Mesenchymal stem cell (in vitro differentiated cells and primary cell): ENCODE results near the gene MNT.

Experiments used
- DNase-seq: peaks from one replicate; pipeline ENCODE4 v3.0.0-alpha.2; 2013
- H2AFZ ChIP-seq: one replicate; pipeline ENCODE4 v1.6.1; 2013; ENCODE audit warnings: low read depth, mild to moderate bottlenecking, control low read depth, inconsistent platforms, low read length, moderate library complexity
- H2AK5ac ChIP-seq: 2 replicates; pipeline ENCODE4 v1.6.1; 2013; ENCODE audit warnings: low read length, moderate library complexity, mild to moderate bottlenecking, inconsistent platforms; ENCODE audit not compliant: severe bottlenecking
- H2BK120ac ChIP-seq: one replicate; pipeline ENCODE4 v1.6.1; 2013; ENCODE audit warnings: low read depth, mild to moderate bottlenecking, inconsistent platforms, low read length, moderate library complexity
- H2BK12ac ChIP-seq, 2 experiments: one replicate each; pipeline ENCODE4 v1.6.1; 2013; ENCODE audit warnings: inconsistent platforms in 2 of 2, low read length in 2 of 2, mild to moderate bottlenecking in 2 of 2, moderate library complexity in 2 of 2, control low read depth in 1 of 2
- H2BK15ac ChIP-seq: one replicate; pipeline ENCODE4 v1.6.1; 2013; ENCODE audit warnings: mild to moderate bottlenecking, low read depth, inconsistent platforms; ENCODE audit not compliant: poor library complexity, severe bottlenecking
- H2BK5ac ChIP-seq: 2 replicates; pipeline ENCODE4 v1.6.1; 2013; ENCODE audit warnings: low read depth, mild to moderate bottlenecking, low read length, control low read depth, inconsistent platforms; ENCODE audit not compliant: poor library complexity, severe bottlenecking
- H3K14ac ChIP-seq, 2 experiments: one replicate each; pipeline ENCODE4 v1.6.1; 2013; ENCODE audit warnings: inconsistent platforms in 2 of 2, low read length in 2 of 2, control low read depth in 1 of 2, mild to moderate bottlenecking in 1 of 2, moderate library complexity in 1 of 2
- H3K18ac ChIP-seq, 2 experiments: one replicate each; pipeline ENCODE4 v1.6.1; 2013; ENCODE audit warnings: inconsistent platforms in 2 of 2, low read length in 2 of 2, control low read depth in 1 of 2, low read depth in 1 of 2, mild to moderate bottlenecking in 1 of 2
- H3K23ac ChIP-seq, 2 experiments: one replicate each; pipeline ENCODE4 v1.6.1; 2013; ENCODE audit warnings: inconsistent platforms in 2 of 2, low read length in 2 of 2, mild to moderate bottlenecking in 2 of 2, moderate library complexity in 2 of 2, control low read depth in 1 of 2
- H3K27ac ChIP-seq: 2 replicates; pipeline ENCODE4 v1.5.1; 2013; ENCODE audit warnings: mild to moderate bottlenecking, moderate library complexity, low read length, control low read depth, inconsistent platforms; ENCODE audit not compliant: poor library complexity, severe bottlenecking
- H3K27me3 ChIP-seq, 2 experiments: 2 replicates each; pipeline versions ENCODE4 v1.6.1 to v1.7.0; 2013; ENCODE audit warnings: low read length in 2 of 2, mild to moderate bottlenecking in 2 of 2, moderate library complexity in 2 of 2, control low read depth in 1 of 2, inconsistent platforms in 1 of 2; ENCODE audit not compliant: control insufficient read depth in 1 of 2, insufficient read depth in 1 of 2
- H3K36me3 ChIP-seq, 2 experiments: 2 replicates each; pipeline versions ENCODE4 v1.6.1 to v1.7.0; 2013; ENCODE audit warnings: low read length in 2 of 2, control low read depth in 1 of 2, inconsistent platforms in 1 of 2, low read depth in 1 of 2, mild to moderate bottlenecking in 1 of 2; ENCODE audit not compliant: insufficient read depth in 2 of 2, control insufficient read depth in 1 of 2
- H3K4ac ChIP-seq, 2 experiments: one replicate each; pipeline ENCODE4 v1.6.1; 2013; ENCODE audit warnings: inconsistent platforms in 2 of 2, low read length in 2 of 2, mild to moderate bottlenecking in 2 of 2, moderate library complexity in 2 of 2, control low read depth in 1 of 2, low read depth in 1 of 2
- H3K4me1 ChIP-seq: 2 replicates; pipeline ENCODE4 v1.6.1; 2013; ENCODE audit warnings: low read depth, low read length, control low read depth; ENCODE audit not compliant: control insufficient read depth, insufficient read depth
- H3K4me2 ChIP-seq: 2 replicates; pipeline ENCODE4 v1.6.1; 2013; ENCODE audit warnings: low read length, mild to moderate bottlenecking, inconsistent platforms; ENCODE audit not compliant: poor library complexity, severe bottlenecking
- H3K4me3 ChIP-seq, 2 experiments: 2 replicates each; pipeline versions ENCODE4 v1.5.1 to v1.7.0; 2013; ENCODE audit warnings: low read length in 2 of 2, mild to moderate bottlenecking in 2 of 2, control low read depth in 1 of 2, low read depth in 1 of 2; ENCODE audit not compliant: insufficient read depth in 1 of 2
- H3K79me1 ChIP-seq: replicated peaks from 2 replicates; pipeline ENCODE4 v1.6.1; 2013; ENCODE audit warnings: mild to moderate bottlenecking, control low read depth, low read length, inconsistent platforms; ENCODE audit not compliant: poor library complexity, severe bottlenecking
- H3K9ac ChIP-seq: 2 replicates; pipeline ENCODE4 v1.7.0; 2013; ENCODE audit warnings: mild to moderate bottlenecking, low read length, moderate library complexity
- H3K9me3 ChIP-seq: 2 replicates; pipeline ENCODE4 v1.7.0; 2013; ENCODE audit warnings: mild to moderate bottlenecking, low read length; ENCODE audit not compliant: control insufficient read depth
- H4K8ac ChIP-seq: one replicate; pipeline ENCODE4 v1.6.1; 2013; ENCODE audit warnings: inconsistent platforms, mild to moderate bottlenecking, low read length, moderate library complexity
- H4K91ac ChIP-seq: one replicate; pipeline ENCODE4 v1.6.1; 2013; ENCODE audit warnings: mild to moderate bottlenecking, low read length, inconsistent platforms
- WGBS: methylation state at CpG from one replicate; pipeline ENCODE4 v1.1.7; 2013; ENCODE audit warnings: mixed read lengths; 5-methylcytosine and 5-hydroxymethylcytosine counted together

The MNT gene

DNA sequence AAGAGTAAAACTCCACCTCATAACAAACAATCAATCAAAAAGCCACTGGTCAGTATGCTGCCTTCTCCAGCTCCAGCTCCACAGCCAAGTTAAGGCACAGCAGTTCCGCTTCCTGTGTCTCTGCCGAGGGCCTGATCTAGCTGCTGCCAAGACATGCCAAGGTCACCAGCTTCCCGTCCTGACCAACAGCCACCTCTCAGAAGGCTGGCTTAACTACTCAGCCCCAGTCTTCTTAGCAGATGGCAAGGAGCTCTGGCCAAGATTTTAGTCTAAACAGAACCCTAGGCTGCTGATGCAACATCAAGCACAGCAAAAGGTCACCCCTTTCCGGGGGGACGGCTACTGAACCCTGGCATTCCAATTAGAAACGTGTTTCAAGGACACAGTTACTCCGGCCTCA lies 17.7 kb upstream of the MNT start:
- H2BK15ac ChIP-seq, result no peak overlapping the region

DNA sequence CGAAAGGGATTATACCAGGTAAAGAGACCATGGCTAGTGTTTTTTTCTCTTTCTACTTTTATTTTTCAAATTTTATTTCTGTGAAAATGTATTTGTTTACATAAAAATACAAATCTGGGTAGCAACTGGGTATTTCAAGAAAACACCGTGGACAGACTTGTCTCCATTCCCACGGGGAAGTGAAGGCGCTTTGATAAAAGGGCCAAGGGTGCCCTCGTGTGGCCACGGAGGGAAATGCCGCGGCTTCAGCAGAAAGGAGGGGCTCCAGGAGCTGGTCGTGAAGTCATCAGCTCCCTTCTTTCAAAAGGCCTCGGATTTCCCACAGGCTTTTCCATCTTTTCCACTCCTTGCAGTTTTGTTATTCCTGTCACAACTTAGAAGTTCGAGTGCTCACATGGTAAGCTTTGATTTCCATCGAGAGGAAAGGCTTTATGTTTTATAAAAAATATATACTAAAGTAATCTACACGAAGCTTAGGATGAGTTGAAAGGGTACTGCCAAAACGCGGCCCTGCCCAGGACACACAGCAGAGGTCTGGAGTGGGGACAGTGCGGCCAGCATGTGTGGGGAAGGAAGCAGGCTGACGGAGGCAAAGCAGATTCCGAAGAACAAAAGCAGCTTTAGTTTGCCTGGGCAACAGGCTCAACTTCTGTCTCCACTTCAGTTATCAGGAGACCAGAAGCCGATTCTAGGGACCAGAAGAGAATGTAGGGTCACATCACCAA lies 15.3 kb upstream of the MNT start:
- no peak overlapping the region for H3K27ac ChIP-seq
- H2AK5ac ChIP-seq, result no peak overlapping the region
- peaks cover 33 to 38% of the 10 kb centered on the region in 2 experiments for H3K36me3 ChIP-seq
- WGBS, result 36% methylated on average over 16 of the region's 19 CpGs
- H3K9me3 ChIP-seq, result no peaks in the 10 kb centered on the region
- H3K18ac ChIP-seq, result no peak overlapping the region
- peaks cover 6% of the 10 kb centered on the region for H3K4me1 ChIP-seq
- H3K27me3 ChIP-seq, result no peaks in the 10 kb centered on the region
- H3K4me2 ChIP-seq, result no peak overlapping the region
- no peak overlapping the region for H2AFZ ChIP-seq
- no peak overlapping the region for H3K4ac ChIP-seq
- no peak overlapping the region for H2BK120ac ChIP-seq
- H3K4me3 ChIP-seq, result no peak overlapping the region
- peak overlapping the region; percentile 82 for H3K9ac ChIP-seq
- peak overlapping the region; percentile 19 to 52 for H2BK12ac ChIP-seq
- H2BK5ac ChIP-seq, result no peak overlapping the region
- no peak overlapping the region for H3K14ac ChIP-seq
- DNase-seq, result peak; percentile 91
- peak overlapping the region; percentile 39 for H4K8ac ChIP-seq
- H2BK15ac ChIP-seq, result no peak overlapping the region
- H4K91ac ChIP-seq, result peak overlapping the region; percentile 84
- H3K23ac ChIP-seq, result no peak overlapping the region
- H3K79me1 ChIP-seq, result peaks cover 29% of the 10 kb centered on the region

More for the DNA sequence above, 17.7 kb upstream of the MNT start:
- DNase-seq, result peak; percentile 57
- H2BK12ac ChIP-seq, result no peak overlapping the region
- H2AFZ ChIP-seq, result no peak overlapping the region
- WGBS, result 86% methylated on average over 6 of the region's 7 CpGs
- no peak overlapping the region for H3K18ac ChIP-seq
- H2AK5ac ChIP-seq, result no peak overlapping the region
- H3K4me3 ChIP-seq, result no peak overlapping the region
- H3K4me2 ChIP-seq, result no peak overlapping the region
- H2BK5ac ChIP-seq, result no peak overlapping the region
- H4K91ac ChIP-seq, result no peak overlapping the region
- H3K36me3 ChIP-seq, result peaks cover 38% of the 10 kb centered on the region in 2 experiments
- H3K4ac ChIP-seq, result no peak overlapping the region
- H3K79me1 ChIP-seq, result peaks cover 29% of the 10 kb centered on the region
- H3K23ac ChIP-seq, result no peak overlapping the region
- no peak overlapping the region for H3K27ac ChIP-seq
- no peak overlapping the region for H3K14ac ChIP-seq
- H2BK120ac ChIP-seq, result no peak overlapping the region
- no peak overlapping the region for H4K8ac ChIP-seq
- H3K4me1 ChIP-seq, result no peaks in the 10 kb centered on the region
- no peak overlapping the region for H3K9ac ChIP-seq
- no peaks in the 10 kb centered on the region for H3K27me3 ChIP-seq
- H3K9me3 ChIP-seq, result no peaks in the 10 kb centered on the region

DNA sequence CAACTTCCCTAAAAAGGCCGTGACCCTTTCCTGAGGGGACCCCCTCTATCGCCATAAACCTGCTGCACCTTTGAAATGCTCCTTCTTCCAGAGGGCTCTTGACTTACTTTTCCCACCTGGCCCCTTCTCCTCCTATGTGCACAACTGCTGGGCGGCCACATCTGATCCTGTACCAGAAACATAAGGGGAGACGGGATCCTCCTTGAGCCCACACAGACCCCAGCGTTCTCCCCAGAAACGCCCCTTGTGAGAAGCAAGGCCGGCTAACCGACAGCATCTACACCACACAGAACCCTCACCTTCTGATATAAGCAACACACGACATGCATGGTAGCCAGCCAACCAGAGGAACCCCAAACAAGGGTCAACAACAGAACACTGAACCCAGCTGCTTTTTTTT lies 14.2 kb upstream of the MNT start:
- Histone ChIP-seq H2BK15ac (no peak overlapping the region), H3K14ac (no peak overlapping the region), H2BK12ac (no peak overlapping the region), H3K9me3 (no peaks in the 10 kb centered on the region), H3K23ac (no peak overlapping the region), H3K4me3 (no peak overlapping the region), H2AK5ac (no peak overlapping the region), H3K4me2 (no peak overlapping the region), H3K36me3 (peaks cover 33 to 34% of the 10 kb centered on the region in 2 experiments), H3K9ac (no peak overlapping the region), H3K79me1 (peaks cover 33% of the 10 kb centered on the region), H4K8ac (no peak overlapping the region), H3K4ac (peak overlapping the region in 1 of 2 experiments; percentile 6), H2BK5ac (no peak overlapping the region), H3K27ac (no peak overlapping the region), H4K91ac (no peak overlapping the region), H3K18ac (no peak overlapping the region), H2BK120ac (no peak overlapping the region), H3K27me3 (no peaks in the 10 kb centered on the region), H3K4me1 (peaks cover 6% of the 10 kb centered on the region), H2AFZ (no peak overlapping the region)
- WGBS, result 97% methylated on average over 8 of the region's 9 CpGs
- no peak for DNase-seq

DNA sequence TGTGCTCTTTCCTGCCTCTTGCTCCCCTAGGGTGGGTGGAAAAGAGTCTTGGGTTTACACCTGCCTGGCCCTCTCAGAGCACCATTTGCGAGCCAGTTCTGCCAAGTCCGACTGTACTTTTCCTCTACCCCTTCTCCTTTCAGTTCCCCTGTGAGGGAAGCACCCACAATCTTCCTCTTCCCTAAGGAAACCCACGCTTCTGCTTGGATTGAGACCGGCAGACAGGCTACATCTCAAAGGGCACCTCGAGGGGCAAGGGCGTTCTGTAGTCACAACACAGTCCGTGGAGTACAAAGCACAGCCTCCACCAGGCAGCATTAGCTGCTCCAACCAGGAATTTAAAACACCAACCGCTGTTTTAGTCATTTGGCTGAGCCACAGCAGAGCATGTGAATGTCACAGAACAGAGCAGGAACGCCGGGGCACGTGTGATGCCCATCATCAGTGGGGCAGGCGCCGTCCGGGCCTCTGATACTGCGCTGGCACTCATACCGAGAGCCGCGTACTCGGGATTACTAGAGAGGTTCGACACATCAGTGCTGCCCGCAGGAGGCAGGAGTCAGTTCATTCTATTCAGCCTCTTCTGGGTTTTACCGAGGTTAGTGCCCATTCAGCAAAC lies 13.7 kb upstream of the MNT start:
- Histone ChIP-seq H3K18ac (no peak overlapping the region), H3K14ac (no peak overlapping the region), H3K79me1 (peaks cover 31% of the 10 kb centered on the region), H2BK12ac (no peak overlapping the region), H4K8ac (no peak overlapping the region), H4K91ac (no peak overlapping the region), H2BK120ac (no peak overlapping the region), H3K9ac (no peak overlapping the region), H2AK5ac (no peak overlapping the region), H2BK5ac (no peak overlapping the region), H3K4ac (no peak overlapping the region), H3K4me2 (no peak overlapping the region), H3K27me3 (no peaks in the 10 kb centered on the region), H3K4me1 (peaks cover 6% of the 10 kb centered on the region), H3K23ac (no peak overlapping the region), H3K9me3 (no peaks in the 10 kb centered on the region), H3K27ac (no peak overlapping the region), H3K4me3 (no peak overlapping the region), H2BK15ac (no peak overlapping the region), H3K36me3 (peaks cover 28 to 30% of the 10 kb centered on the region in 2 experiments), H2AFZ (no peak overlapping the region)
- 98% methylated on average over 22 of the region's 22 CpGs for WGBS
- no peak for DNase-seq
